IPS-20b (cell line): Measurements from ENCODE around the gene TRIM7.

Experiments
- H3K27ac ChIP-seq: one replicate; pipeline ENCODE4 v1.5.1; 2013; ENCODE audit warnings: low read length
- H3K27me3 ChIP-seq: 2 replicates; pipeline ENCODE4 v1.6.1; 2013; ENCODE audit warnings: mild to moderate bottlenecking, low read length, inconsistent platforms; ENCODE audit not compliant: insufficient read depth
- H3K36me3 ChIP-seq: 2 replicates; pipeline ENCODE4 v1.6.1; 2013; ENCODE audit warnings: low read depth, mild to moderate bottlenecking, inconsistent platforms, low read length, moderate library complexity; ENCODE audit not compliant: insufficient read depth
- H3K4me1 ChIP-seq: 2 replicates; pipeline ENCODE4 v1.6.1; 2013; ENCODE audit warnings: mild to moderate bottlenecking, control low read depth, inconsistent platforms, low read length, moderate library complexity; ENCODE audit not compliant: insufficient read depth
- H3K4me3 ChIP-seq: 2 replicates; pipeline ENCODE4 v1.5.1; 2013; ENCODE audit warnings: mild to moderate bottlenecking, low read length, inconsistent platforms
- H3K9ac ChIP-seq: 2 replicates; pipeline ENCODE4 v1.6.1; 2013; ENCODE audit warnings: low read depth, mild to moderate bottlenecking, inconsistent platforms, low read length, moderate library complexity
- H3K9me3 ChIP-seq: 2 replicates; pipeline ENCODE4 v1.6.1; 2013; ENCODE audit warnings: mild to moderate bottlenecking, low read depth, low read length, inconsistent platforms; ENCODE audit not compliant: insufficient read depth

Gene TRIM7

DNA sequence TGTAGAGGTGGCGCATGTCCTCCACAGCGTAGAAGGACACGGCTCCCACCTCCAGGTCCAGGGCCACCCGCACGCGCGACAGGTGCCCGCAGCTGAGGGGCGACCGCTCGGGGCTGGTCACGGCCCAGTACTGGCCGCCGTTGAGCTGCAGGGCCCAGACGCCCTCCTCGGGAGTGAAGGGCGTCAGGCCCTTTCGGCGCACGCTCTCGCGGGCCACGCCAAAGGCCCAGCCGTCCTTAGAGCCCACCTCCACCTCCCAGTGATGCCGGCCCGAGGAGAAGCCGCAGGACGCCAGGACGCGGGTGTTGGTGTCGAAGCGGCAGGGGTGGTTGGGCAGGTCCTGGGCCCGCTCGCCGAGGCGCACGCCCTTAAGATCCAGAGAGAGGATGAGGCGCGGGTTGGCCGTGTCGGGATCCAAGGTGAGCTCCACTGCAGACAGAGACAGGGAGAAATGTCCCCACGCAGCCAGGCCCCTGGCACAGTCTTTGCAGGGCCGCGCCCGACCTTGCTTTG, 9.7 kb downstream of the TRIM7 start:
- Histone ChIP-seq H3K4me3 (no peak overlapping the region), H3K27ac (no peak overlapping the region), H3K27me3 (peaks cover 49% of the 10 kb centered on the region)

DNA sequence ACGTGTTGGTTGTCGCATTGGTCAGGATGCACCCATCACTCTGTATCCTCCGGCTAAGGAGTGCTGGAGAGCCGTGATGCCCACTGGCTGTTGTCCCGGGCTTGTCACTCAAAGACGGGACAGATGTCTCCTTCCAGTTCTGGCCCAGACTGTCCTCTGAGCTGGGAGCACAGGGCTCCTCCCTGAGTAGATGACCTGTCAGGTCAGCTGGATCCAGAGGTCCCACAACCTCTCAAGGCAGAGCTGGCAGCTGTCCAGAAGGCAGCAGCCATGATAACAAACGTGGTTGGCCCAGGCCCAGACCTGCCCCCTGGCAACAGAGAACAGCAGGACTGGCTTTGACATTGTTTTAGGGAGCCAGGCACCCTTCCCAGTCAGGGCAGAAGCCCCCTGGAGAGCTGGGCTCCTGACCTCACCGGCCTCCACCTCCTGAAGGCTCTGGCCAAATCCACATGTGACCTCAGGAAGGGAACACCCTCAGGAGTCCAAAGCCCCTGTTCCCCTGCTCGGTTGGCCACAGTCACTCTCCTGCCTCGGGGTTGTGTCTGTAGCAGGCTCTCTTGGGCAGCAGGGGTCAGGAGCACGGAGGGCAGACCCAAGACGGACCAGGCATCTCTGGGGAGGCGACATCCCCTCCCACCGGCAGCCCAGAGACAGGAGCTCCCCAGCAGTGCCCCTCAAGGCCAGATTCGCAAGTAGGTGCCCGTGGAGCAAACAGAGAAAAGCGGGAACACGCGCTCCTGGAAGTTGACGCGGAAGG, 10.3 kb downstream of the TRIM7 start:
- Histone ChIP-seq H3K9ac (no peak overlapping the region), H3K4me1 (peaks cover 10% of the 10 kb centered on the region), H3K27me3 (peaks cover 49% of the 10 kb centered on the region)

More for the DNA sequence above, 9.7 kb downstream of the TRIM7 start:
- H3K9ac ChIP-seq: no peak overlapping the region
- H3K36me3 ChIP-seq: no peaks in the 10 kb centered on the region
- H3K4me1 ChIP-seq: peaks cover 10% of the 10 kb centered on the region
- no peaks in the 10 kb centered on the region for H3K9me3 ChIP-seq

DNA sequence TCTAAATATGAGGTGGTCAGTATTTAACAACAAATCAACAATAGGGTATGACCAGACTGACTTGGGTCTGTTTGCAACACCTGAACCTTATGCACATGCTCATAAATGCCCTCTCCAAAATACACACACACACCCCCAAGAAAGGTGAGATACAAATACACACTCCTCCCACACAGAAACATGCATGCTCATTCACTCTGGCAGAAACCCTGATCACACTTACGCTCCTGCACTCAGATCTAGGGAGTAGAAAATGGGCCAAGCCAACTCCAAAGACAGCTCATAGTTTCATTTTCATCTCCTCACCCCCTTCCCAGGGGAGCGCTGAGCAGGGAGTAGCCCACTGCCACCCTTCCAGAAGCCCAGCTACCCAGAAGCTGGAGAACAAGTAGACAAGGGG, 11.3 kb downstream of the TRIM7 start:
- no peak overlapping the region for H3K9ac ChIP-seq
- H3K27me3 ChIP-seq: peaks cover 49% of the 10 kb centered on the region
- H3K36me3 ChIP-seq: no peaks in the 10 kb centered on the region
- H3K27ac ChIP-seq: no peak overlapping the region
- no peak overlapping the region for H3K4me3 ChIP-seq
- no peaks in the 10 kb centered on the region for H3K9me3 ChIP-seq
- peaks cover 9% of the 10 kb centered on the region; the same call in 1 of the 2 replicates for H3K4me1 ChIP-seq

More for the DNA sequence above, 10.3 kb downstream of the TRIM7 start:
- H3K27ac ChIP-seq: no peak overlapping the region
- no peaks in the 10 kb centered on the region for H3K9me3 ChIP-seq
- H3K4me3 ChIP-seq: no peak overlapping the region
- H3K36me3 ChIP-seq: no peaks in the 10 kb centered on the region

DNA sequence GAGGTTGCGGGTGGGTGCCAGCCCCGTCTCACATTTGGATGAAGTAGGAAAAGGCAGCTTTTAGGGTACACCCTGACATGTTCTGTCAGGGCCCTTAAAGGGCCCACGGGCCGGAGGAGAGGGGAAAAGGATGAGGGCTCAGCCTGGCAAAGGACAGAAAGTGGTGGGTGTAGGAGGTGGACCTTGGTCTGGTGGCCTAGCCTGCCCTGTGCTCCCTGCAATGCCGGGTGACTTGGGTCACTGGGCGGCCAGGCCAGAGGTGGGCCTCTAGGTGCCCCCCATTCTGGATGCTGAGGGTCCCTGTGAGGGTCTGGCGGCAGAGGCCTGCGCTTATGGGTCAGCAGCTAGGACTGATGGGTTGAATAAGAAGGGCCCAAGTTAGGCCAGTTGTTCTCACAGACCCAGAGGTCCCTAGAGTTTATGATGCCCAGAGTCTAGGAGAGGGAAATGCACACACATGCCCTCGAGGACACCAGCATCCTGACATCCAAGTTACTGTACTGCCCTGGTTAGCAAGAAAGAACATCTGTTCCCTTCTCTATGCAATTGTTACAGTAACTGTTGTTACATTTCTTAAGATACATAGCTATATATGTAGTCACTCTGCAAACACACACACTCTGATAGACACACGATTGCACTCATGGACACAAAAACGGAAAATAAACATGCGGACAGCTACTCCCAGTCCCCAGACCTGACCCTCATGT, 12.5 kb downstream of the TRIM7 start:
- Histone ChIP-seq H3K27me3 (peaks cover 41% of the 10 kb centered on the region), H3K9ac (peak overlapping the region; percentile 65; the same call in 1 of the 2 replicates), H3K36me3 (no peaks in the 10 kb centered on the region), H3K4me1 (0 out of 2 replicates have a peak, but pooled peaks cover under 1% of the 10 kb centered on the region), H3K4me3 (peak overlapping the region; percentile 97), H3K9me3 (no peaks in the 10 kb centered on the region), H3K27ac (no peak overlapping the region)

DNA sequence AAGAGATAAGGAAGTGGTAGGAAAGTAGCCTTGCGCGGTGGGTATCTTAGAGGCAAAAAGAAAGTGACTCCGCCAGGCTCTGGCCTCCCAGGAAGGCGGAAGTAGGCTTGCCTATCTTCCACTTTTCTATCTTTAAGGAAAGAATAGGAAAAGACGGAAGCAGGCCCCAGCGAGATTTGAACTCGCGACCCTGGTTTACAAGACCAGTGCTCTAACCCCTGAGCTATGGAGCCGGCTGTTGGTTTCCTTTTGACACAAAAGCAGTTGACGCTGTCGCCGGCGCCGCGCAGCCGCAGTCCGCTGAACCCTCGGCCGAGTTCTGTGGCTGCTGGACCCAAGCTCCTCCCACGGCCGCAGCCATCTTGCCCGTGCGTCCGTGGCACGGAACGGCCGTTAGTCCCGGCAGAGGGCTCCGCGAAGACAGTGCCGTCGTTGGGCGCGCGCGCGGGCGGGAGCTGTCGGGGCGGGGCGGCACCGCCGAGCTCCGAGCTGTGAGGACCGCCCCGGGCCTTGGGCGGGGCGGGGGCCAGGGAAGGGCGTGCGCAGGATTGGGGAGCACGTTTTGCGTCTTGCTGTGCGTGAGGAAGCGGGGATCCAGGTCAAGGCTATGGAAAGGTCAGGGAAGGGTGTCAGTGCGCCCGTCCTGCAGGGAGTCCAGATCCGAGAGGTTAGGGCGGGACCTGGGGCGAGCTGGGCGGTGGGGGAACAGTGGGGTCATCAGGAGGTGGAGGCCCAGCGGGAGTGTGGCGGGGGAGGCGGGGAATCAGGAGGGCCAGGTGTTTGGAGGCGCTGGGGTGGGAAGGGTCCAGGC, 13.3 kb downstream of the TRIM7 start:
- peak overlapping the region; percentile 65; the same call in 1 of the 2 replicates for H3K9ac ChIP-seq
- H3K4me1 ChIP-seq: no peaks in the 10 kb centered on the region
- peaks cover 41% of the 10 kb centered on the region for H3K27me3 ChIP-seq
- H3K36me3 ChIP-seq: no peaks in the 10 kb centered on the region
- H3K4me3 ChIP-seq: peak overlapping the region; percentile 97
- no peak overlapping the region for H3K27ac ChIP-seq
- H3K9me3 ChIP-seq: no peaks in the 10 kb centered on the region

DNA sequence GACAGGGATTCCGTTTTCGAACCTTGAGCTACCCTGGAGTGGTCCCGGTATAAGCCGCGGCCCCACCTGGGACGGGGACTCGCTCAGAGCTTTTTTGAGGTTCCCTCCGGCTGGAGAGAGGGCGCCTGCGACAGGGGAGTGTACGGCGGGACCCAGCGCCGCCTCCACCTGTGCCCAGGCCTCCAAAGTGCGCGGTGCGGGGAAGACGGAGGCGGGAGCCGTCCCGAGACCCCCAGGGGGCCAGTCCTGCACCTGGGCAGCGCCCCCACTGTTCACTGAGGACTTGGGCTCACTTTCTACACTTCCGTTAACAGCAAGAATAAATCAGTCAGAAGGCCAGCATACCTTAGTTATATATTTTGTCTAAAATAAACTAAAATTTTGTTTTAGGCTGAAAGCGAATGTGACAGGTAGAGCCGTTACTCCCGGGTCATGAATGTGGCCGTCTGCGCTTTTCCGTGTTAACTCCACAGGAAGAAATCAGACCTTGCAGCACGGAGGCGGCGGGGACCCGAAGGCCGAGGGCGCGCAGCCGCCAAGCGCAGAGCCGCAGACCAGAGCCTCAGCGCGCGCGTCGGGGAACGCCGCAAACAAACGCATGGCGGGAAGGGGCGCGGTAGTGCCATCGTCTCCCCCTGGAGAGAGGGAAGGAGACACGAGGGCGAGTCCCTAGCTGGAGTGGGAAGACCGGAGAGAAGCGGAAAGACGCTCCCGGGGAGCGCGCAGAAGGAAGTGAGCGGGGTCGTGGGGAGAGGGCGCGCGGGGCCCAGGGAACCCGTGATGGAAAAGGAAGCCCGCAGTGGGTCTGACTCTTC, 14.1 kb downstream of the TRIM7 start:
- no peak overlapping the region for H3K27ac ChIP-seq

DNA sequence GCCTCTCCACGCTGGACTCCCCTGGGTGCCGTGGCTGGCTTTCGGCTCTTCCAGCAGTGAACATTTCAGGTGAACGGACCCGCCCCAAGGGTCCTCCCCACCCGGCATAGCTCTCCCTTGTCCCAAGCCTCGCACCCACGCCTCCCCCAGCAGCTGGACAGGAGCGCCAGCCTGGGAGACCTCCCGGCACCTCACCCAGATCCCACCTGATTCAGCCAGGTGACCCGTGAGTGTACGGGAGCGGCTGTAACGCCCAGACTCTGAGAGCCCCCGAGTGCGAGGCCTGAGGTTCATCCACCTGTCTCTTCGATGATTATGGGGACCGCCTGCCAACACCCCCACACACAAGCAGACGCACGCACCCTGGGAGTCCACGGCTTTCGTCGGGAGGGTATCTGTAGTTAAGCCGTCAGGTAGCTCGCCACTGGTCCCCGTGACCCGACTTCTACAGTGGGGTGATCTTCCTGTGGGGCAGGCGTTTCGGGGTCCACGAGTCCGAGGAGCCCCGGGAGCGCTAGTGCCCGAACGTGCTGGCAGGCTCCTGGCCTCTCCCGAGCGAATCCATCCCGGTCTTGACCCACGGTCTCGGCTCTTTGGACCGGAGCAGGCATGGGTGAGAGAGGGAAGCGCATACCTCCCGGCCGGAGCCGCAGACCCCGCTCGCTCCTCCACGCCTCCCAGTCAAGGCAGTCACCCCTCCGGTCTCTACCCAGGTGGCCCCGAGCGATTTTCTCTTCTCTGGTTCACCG, 14.9 kb downstream of the TRIM7 start:
- no peak overlapping the region for H3K9ac ChIP-seq
- no peaks in the 10 kb centered on the region for H3K4me1 ChIP-seq
- H3K27ac ChIP-seq: no peak overlapping the region
- peaks cover 41% of the 10 kb centered on the region for H3K27me3 ChIP-seq
- H3K9me3 ChIP-seq: no peaks in the 10 kb centered on the region
- peak overlapping the region; percentile 97 for H3K4me3 ChIP-seq
- no peaks in the 10 kb centered on the region for H3K36me3 ChIP-seq

More for the DNA sequence above, 14.1 kb downstream of the TRIM7 start:
- no peaks in the 10 kb centered on the region for H3K36me3 ChIP-seq
- no peaks in the 10 kb centered on the region for H3K4me1 ChIP-seq
- no peaks in the 10 kb centered on the region for H3K9me3 ChIP-seq
- H3K4me3 ChIP-seq: peak overlapping the region; percentile 97
- peak overlapping the region; percentile 56; the same call in 1 of the 2 replicates for H3K9ac ChIP-seq
- peaks cover 41% of the 10 kb centered on the region for H3K27me3 ChIP-seq

DNA sequence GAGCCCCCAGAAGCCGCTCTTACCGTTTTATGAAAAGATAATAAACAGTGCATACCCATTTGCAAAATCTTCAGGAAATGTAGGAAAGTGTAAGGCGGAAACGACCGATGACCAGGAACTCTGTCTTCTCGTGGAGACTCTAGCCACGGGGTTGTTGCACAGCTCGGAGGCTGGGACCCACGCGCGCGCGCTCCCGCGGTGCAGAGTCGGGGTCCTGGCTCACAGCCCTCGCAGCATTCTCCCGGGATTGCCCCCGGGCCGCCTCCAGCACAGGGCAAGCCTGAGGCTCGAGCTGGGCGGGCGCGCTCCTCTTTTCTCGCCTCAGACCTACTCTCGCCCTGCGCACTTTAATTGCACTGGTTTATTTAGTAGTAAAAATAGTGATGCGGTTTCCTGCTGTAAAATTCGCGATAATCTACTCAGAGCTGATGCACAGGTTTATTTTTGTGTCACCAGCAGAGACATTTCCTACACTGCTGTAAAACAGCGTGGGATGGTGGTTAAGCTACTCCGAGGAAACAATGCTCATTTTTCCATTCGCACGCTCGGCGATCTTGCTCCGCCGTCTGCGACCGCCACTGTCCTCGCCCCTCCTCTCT, 15.5 kb downstream of the TRIM7 start:
- Histone ChIP-seq H3K27ac (no peak overlapping the region), H3K9ac (no peak overlapping the region), H3K4me1 (no peaks in the 10 kb centered on the region)

DNA sequence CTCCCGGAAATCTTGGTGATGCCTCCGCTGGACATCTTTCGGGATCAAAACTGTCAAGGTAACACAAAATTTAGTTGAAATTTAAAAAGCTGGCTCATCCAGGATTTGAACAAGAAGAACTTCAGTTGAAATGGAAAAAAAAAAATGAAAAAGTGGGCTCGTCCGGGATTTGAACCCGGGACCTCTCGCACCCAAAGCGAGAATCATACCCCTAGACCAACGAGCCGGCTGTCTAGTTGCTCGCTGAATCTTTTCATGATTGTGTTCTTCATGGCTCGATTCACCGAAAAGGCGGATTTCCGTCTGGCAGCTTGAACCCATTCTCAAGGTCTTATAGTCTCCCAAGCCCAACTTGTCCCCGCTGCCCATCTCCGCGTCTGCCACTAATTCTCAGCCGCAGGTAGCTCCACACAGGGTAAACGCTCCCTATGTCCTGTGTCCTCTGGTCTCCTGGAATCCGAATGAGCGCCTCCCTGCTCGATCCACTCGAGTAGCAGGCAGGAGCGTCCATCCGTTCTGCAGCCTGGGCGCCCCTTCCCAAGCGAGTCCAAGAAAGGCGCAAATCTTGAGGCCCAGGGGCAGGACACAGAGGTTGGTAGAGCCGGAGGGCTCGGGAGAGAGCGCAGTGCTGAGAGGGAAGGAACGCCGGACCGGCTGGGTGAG, 16.2 kb downstream of the TRIM7 start:
- Histone ChIP-seq H3K9me3 (no peaks in the 10 kb centered on the region), H3K4me3 (peak overlapping the region; percentile 97), H3K9ac (peak overlapping the region; percentile 81; the same call in 1 of the 2 replicates), H3K27me3 (peaks cover 40% of the 10 kb centered on the region), H3K27ac (no peak overlapping the region), H3K4me1 (no peaks in the 10 kb centered on the region), H3K36me3 (no peaks in the 10 kb centered on the region)

More for the DNA sequence above, 15.5 kb downstream of the TRIM7 start:
- Histone ChIP-seq H3K4me3 (peak overlapping the region; percentile 97), H3K9me3 (no peaks in the 10 kb centered on the region), H3K36me3 (no peaks in the 10 kb centered on the region), H3K27me3 (peaks cover 41% of the 10 kb centered on the region)
